ENCODE results near the gene EGFLAM.

Gene EGFLAM

GRCh38 chr5:38479315-38479904 is 221.1 kb downstream of the EGFLAM start:
- no peak for DNase-seq

GRCh38 chr5:38483805-38484398 is 225.5 kb downstream of the EGFLAM start:
- DNase-seq, result no peak

GRCh38 chr5:38494175-38494574 is 235.8 kb downstream of the EGFLAM start:
- no peak for DNase-seq

- no peak for DNase-seq
Observed at GRCh38 chr5:38494763-38495162, 236.4 kb downstream of the EGFLAM start.

GRCh38 chr5:38497946-38498345 is 239.6 kb downstream of the EGFLAM start:
- no peak for DNase-seq

GRCh38 chr5:38500573-38501260 is 242.4 kb downstream of the EGFLAM start:
- DNase-seq, result no peak

GRCh38 chr5:38506302-38506701 is 247.9 kb downstream of the EGFLAM start:
- DNase-seq, result no peak

- DNase-seq, result no peak
Observed at GRCh38 chr5:38509185-38509584, 250.8 kb downstream of the EGFLAM start.
